NCI-H446 treated with DMSO at 0.1 percent for 48 hours (cell line): ENCODE data around the gene FBXL3.

Source experiments
- DNase-seq: peaks from one replicate; lab custom pipeline; 2025; lab: John Stamatoyannopoulos, UW

FBXL3 gene

DNA sequence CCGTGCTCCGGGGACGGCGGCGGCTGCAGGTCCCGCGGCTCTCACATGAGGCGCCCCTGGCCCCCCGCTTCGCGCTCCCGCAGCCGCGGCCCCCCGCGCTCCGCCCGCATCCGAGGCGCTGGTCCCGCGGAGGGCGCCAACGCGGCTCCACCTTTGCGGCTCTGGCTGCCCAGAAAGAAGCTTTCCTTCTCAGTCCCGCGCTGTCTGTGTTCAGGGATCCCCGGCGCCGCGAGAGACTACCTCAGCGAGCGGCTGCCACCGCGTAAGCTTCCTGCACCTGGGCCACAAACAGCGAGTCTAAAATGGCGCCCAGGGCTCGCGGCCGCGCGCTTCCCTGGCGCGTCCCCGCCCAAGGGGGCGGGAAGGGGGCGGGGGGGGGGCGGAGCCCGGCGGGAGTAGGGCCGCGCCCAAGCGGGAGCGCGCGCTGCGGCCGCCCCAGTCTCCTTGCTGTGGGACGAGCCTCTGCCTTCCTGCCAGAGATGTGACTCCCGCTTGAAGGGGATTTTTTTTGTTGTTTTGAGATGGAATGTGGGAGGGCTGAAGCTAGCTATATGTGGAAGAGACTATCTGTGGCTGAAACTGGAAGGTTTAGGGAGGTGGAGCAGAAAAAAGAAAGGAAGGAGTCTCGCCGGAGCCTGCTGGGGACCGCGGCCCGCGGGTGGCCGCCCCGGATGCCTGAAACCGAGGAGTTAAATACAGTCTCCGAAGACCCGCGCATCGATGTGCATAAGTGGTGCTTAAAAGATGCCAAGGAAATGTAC is at the start of gene FBXL3:
Gene FBXL3, minus strand, starts transcription at position 299 of the 761 bp plus-strand sequence. CDS start 5,299 bp downstream, outside the sequence.
- peak; percentile 40 for DNase-seq

- DNase-seq = no peak
Observed at GRCh38 chr13:77067519-77067918, 40.6 kb upstream of the FBXL3 start.

DNA sequence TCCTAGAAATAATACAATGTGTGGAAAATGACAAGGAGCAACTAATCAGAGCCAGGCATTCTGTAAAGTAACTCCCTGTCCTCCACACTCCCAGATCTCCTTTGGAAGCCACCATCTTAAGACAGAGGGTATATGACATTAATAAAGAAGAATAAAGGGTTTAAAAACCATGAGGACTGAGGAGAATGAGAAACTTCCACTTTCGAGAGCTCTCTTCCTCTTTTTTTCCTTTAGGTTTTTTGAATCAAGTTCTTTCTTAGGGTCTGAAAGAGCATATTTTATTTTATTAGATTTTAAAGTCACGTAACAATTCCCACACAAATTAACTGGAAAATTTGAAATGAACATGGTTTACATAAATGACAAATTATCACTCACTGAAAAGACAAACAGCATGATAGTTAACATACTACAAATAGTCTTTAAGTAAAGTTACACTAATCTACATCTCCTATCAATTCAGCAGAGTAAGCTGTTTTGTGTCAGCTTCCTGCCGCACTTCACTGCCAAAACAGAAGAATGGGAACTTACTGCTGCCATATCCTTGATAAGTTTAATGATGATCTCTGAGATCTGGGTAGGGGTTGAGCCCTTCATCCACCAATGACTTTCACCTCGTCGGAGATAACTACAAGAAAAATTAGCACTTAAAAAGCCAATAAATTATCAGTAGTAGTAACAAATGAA is 38.6 kb upstream of the FBXL3 start:
- DNase-seq = no peak

DNA sequence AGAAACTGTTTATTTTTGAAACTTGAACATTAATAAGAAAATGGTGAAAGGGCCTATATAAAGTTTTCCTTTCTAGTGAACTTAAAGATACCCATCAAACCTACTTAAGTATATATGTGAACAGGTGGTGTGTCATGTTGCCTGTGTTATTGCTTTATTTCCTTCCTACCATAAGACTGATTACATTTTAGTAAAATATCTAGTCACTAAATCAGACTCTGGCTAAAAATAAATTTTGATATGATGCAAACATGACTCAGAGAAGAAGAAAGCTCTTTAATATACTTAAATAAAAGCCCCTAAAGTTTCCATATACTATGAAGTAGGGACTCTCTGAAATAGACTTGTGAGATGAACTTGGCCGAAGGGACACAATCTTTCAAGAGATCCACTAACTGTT is 35.1 kb upstream of the FBXL3 start:
- DNase-seq = no peak

DNA sequence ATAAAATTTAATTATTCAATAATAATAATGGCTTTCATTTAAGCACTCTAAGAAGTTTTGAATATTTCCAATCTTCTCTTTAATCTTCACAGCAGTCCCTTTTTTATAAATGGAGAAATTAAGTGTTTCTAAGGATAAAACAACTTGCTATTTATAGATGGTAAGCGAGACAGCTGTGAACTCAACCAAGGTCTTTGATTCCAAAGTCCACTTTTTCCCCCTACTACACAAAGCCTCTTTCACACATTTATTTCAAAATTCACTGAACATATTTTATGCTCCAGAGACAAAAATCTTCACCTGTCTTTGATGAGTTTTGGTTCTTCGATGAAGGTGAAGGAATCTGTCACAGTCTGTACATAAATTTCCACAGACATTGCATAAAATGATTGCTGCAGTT is 34.4 kb upstream of the FBXL3 start:
- DNase-seq = no peak

DNA sequence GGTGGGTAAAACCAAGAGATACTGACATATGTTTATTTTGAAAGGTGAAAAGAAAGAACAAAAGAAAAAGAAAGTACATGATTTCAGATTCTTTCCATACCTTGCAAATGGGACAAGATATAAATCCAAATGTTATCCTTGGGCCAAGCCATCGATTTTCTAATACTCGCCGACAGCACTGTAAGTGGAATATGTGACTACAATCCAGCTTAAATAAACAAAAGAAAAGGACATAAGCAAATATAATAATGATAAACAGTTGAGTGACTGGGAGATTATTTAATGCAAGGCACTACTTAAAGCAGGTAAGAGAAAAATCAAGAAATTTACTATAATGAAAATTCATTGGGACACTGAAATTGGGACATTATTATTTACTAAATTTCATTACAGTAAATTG is 29.9 kb upstream of the FBXL3 start:
- no peak for DNase-seq

GRCh38 chr13:77056382-77056781 is 29.4 kb upstream of the FBXL3 start:
- DNase-seq = no peak

DNA sequence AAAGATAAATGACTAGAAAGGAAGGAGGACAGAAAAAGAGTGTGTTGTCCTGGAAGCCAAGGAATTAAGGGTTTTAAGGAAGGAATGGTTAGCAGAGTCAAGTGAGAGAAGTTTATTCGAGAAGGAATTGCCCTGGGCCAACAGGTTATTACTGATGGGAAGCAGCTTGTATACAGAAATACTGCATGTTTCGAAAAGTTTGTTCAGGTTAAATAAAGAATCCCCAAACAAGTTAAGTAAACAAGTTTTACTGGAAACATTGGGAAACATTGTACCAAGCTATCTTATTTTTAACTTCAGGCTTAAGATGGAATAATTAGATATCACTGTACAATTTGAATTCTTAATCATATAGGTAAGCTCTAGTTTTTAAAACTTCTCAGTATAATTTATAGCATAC is 28.2 kb upstream of the FBXL3 start:
- no peak for DNase-seq

DNA sequence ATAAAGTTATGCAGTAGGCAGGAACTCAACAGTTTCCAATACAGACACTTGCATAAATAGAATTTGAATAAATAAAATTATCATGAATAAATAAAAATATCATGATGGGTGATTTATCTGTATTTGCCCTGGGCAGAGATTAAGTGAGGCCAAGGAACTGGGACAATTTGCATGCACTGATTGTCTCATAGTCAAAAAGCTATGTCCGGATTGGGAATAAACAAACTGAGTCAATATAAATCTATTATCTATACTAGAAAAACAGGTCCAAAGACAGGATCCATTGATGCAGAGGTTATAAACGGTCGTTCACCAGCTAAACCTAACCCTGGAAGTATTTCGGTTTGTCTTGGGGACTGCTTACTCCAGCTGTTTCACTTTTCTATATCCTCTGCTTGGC is 26.2 kb upstream of the FBXL3 start:
- DNase-seq = no peak

GRCh38 chr13:77048681-77049080 is 21.7 kb upstream of the FBXL3 start:
- DNase-seq = no peak

DNA sequence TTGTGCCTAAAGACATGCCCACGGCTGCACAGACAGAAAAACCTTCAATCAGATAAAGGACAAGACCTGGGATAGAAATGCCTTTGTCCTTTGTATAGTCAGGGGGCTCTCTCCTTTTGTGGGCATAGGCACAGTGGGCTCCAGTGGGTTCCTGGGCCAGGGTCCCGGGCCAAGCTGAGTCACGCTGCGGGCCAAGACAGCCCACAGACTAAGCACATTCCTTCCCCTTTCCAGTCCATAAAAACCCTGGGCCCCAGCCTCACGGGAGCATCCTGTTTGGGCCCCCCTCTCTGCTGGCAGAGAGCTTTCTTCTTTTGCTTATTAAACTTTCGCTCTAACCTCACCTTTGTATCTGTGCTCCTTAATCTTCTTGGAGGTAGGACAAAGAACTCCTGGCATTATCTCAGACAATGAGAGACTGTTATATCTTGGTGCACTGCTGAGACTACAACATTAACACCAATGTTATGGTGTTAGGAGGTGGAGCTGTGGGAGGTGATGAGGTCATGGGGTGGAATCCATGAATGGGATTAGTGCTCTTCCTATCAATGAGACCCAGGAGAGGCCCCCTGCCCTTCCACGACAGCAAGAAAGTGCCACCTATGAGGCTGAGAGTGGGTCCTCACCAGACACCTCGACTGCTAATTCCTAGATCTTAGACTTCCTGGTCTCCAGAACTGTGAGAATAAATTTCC is 20.8 kb upstream of the FBXL3 start:
- DNase-seq = no peak

- no peak for DNase-seq
Observed at GRCh38 chr13:77042566-77043177, 15.7 kb upstream of the FBXL3 start.

GRCh38 chr13:77040835-77041234 is 13.9 kb upstream of the FBXL3 start:
- no peak for DNase-seq

GRCh38 chr13:77040076-77040475 is 13.1 kb upstream of the FBXL3 start:
- DNase-seq = no peak

DNA sequence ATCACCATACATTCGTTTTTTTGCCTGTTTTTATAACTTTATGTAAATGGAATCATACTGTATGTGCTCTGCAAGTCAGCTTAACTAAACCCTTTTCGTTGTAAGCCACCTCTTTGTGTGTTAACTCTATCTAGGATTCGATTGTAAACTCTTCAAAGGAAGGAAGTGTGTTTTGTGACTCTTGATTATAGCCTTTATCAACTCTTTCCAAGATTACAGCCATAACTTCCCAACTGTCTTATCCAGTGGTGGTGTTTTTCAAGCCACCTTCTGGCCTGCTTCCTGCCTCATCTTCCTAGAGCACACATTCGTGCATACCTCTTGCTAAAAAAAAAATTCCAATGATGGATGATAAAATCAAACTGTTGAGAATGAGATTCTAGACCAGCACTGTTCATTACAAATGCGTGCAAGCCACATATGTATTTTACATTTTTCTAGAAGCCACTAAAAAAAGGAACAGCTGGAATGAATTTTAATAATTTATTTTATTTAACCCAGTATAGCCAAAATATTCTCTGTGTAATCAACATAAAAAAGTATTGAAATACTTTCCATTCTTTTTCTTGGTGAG is 12.0 kb upstream of the FBXL3 start:
- DNase-seq = no peak

GRCh38 chr13:77036279-77036678 is 9.3 kb upstream of the FBXL3 start:
- DNase-seq = no peak

DNA sequence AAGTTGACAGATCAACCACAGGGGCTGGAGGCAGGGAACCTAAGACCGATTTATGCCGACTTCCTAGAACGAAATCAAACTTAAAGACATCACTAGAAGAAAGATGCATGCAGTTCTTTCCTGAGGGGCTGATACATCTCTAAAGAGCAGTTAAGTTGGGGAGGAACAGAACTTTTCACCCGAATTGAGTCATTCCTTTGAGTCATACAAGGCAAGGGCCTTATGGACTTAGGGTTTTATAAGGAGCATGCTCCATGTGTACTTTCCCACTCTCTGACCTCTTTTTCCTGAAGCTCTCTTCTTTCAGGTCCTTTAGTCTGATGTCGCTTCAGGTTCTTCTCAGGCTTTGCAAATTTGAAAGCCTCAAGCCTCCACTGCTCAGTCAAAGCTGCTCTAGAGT is 7.9 kb upstream of the FBXL3 start:
- DNase-seq = no peak

- DNase-seq = no peak
Observed at GRCh38 chr13:77033717-77034302, 6.9 kb upstream of the FBXL3 start.

DNA sequence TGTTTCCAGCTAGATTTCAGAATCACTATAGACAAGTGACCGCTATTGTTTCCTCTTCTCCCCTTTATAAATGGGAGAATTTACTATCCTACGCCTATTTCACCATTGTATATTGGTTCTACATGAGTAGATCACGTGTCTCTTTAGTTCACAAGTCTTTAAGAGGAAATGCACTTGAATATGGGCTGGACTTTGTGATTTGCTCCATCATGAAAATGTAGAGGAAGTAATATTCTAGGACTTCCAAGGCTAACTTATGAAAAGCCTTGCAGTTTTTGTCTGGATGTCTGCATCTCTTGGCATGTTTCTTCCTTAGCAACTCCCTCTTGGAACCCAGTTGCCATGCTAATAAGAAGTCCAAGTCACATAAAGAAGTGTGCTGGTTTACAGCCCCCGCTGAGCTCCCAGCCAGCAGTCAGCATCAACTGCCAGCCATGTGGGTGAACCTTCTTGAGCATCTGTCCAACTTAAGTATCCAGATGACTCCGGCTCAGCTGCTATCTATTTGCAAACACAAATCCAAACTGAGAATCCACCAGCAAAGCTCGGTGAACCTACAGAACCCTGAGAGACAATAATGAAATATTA is 4.8 kb upstream of the FBXL3 start:
- DNase-seq = no peak

- no peak for DNase-seq
Observed at GRCh38 chr13:77029436-77029835, 2.5 kb upstream of the FBXL3 start.

DNA sequence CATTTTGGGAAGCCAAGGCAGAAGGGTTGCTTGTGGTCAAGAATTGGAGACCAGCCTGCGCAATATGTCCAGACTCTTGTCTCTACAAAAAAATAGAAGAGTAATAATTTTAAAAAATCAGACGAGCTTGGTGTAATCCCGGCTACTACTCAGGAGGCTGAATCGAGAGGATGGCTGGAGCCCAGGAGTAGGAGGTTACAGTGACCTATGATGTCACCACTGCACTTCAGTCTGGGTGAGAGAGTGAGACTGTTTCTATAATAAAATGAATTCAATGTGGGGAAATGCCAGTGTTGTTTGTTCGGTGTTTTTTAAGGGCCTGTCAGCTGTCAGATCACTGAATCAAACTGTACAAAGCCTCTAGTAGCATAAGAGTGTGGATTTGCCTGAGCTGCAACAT is 1.2 kb upstream of the FBXL3 start:
- DNase-seq = no peak
